CD4-positive, alpha-beta T cell treated with Interleukin-17A for 1 hour (primary cell): ENCODE measurements around the gene CLASP1.

ENCODE experiments used
- DNase-seq: peaks from one replicate; pipeline ENCODE4 v3.0.0-alpha.2; 2020

Gene CLASP1

GRCh38 chr2:121534007-121534406 is 115.3 kb downstream of the CLASP1 start:
- no peak for DNase-seq

- DNase-seq = no peak
Measured at GRCh38 chr2:121532894-121533293, 116.4 kb downstream of the CLASP1 start.

GRCh38 chr2:121532347-121532766 is 116.9 kb downstream of the CLASP1 start:
- no peak for DNase-seq

- DNase-seq = peak; percentile 84
Measured at GRCh38 chr2:121530212-121530705, 119.0 kb downstream of the CLASP1 start.

GRCh38 chr2:121529439-121530211 is 119.6 kb downstream of the CLASP1 start:
- no peak for DNase-seq

- no peak for DNase-seq
Measured at GRCh38 chr2:121527009-121527682, 122.1 kb downstream of the CLASP1 start.

- DNase-seq = no peak
Measured at GRCh38 chr2:121524685-121525425, 124.4 kb downstream of the CLASP1 start.

GRCh38 chr2:121521359-121521758 is 127.9 kb downstream of the CLASP1 start:
- no peak for DNase-seq

- DNase-seq = no peak
Measured at GRCh38 chr2:121520641-121520994, 128.6 kb downstream of the CLASP1 start.

GRCh38 chr2:121519732-121520640 is 129.3 kb downstream of the CLASP1 start:
- DNase-seq = no peak

- no peak for DNase-seq
Measured at GRCh38 chr2:121519153-121519552, 130.1 kb downstream of the CLASP1 start.

- DNase-seq = no peak
Measured at GRCh38 chr2:121513597-121514333, 135.5 kb downstream of the CLASP1 start.

GRCh38 chr2:121510857-121511256 is 138.4 kb downstream of the CLASP1 start:
- no peak for DNase-seq

GRCh38 chr2:121506621-121507020 is 142.6 kb downstream of the CLASP1 start:
- DNase-seq = no peak

GRCh38 chr2:121505986-121506586 is 143.2 kb downstream of the CLASP1 start:
- DNase-seq = no peak

- no peak for DNase-seq
Measured at GRCh38 chr2:121505005-121505404, 144.3 kb downstream of the CLASP1 start.

- no peak for DNase-seq
Measured at GRCh38 chr2:121504316-121504715, 144.9 kb downstream of the CLASP1 start.

GRCh38 chr2:121502781-121503180 is 146.5 kb downstream of the CLASP1 start:
- no peak for DNase-seq

- DNase-seq = no peak
Measured at GRCh38 chr2:121502246-121502645, 147.0 kb downstream of the CLASP1 start.

- DNase-seq = no peak
Measured at GRCh38 chr2:121501554-121501953, 147.7 kb downstream of the CLASP1 start.

GRCh38 chr2:121501031-121501430 is 148.2 kb downstream of the CLASP1 start:
- no peak for DNase-seq
